HL-60 (cell line): ENCODE data around the gene NEK7.
"Not testable (repeated sequence)": the region's sequence is repeated elsewhere in the genome, so short reads cannot be mapped to it uniquely, and the experiment has no call there.

Experiments
- DNase-seq, 2 experiments: peaks; one replicate each; pipeline ENCODE4 v3.0.0-alpha.2; 2010 to 2020; ENCODE audit warnings: low read depth in 1 of 2, low spot score in 1 of 2
- H3K27ac ChIP-seq: fragments of 250-450 bp; sonication (Bioruptor Pico); replicated peaks from 2 replicates; pipeline ENCODE4 v1.5.1; 2020; ENCODE audit warnings: mild to moderate bottlenecking, moderate library complexity
- H3K27me3 ChIP-seq: fragments of 250-450 bp; sonication (Bioruptor Pico); 2 replicates; pipeline ENCODE4 v1.5.1; 2021; ENCODE audit warnings: mild to moderate bottlenecking, moderate library complexity; ENCODE audit not compliant: insufficient read depth, poor library complexity, severe bottlenecking
- H3K4me3 ChIP-seq: replicated peaks from 2 replicates; pipeline ENCODE4 v1.5.1; 2011; ENCODE audit warnings: mild to moderate bottlenecking, control low read depth, low read length; ENCODE audit not compliant: insufficient read depth
- CTCF ChIP-seq: IDR thresholded peaks from one replicate; pipeline ENCODE4 v1.5.1; 2011; ENCODE audit warnings: low read length, control low read depth, inconsistent platforms; ENCODE audit not compliant: insufficient read depth
- GABPA ChIP-seq: IDR thresholded peaks from 2 replicates; pipeline ENCODE4 v1.6.1; 2012; ENCODE audit warnings: low read depth
- POLR2AphosphoS5 ChIP-seq: IDR thresholded peaks from 2 replicates; pipeline ENCODE4 v1.6.1; 2012; ENCODE audit warnings: low read depth
- REST ChIP-seq: IDR thresholded peaks from 2 replicates; pipeline ENCODE4 v1.6.1; 2012; ENCODE audit warnings: low read depth; ENCODE audit not compliant: insufficient replicate concordance
- SPI1 ChIP-seq: IDR thresholded peaks from 2 replicates; pipeline ENCODE4 v1.6.1; 2012; ENCODE audit warnings: low read depth, mild to moderate bottlenecking, borderline replicate concordance

NEK7 gene

GRCh38 chr1:198212675-198213074 lies 55.9 kb downstream of the NEK7 start:
- DNase-seq, result peak; percentile 16 to 42
- TF ChIP-seq CTCF, result no peak
- no peak for TF ChIP-seq GABPA
- 0 out of 2 replicates have a peak, but pooled peaks have one; percentile 18 for TF ChIP-seq POLR2AphosphoS5
- TF ChIP-seq SPI1, result no peak
- no peak overlapping the region for H3K27ac ChIP-seq
- H3K4me3 ChIP-seq, result no peak overlapping the region
- no peaks in the 10 kb centered on the region for H3K27me3 ChIP-seq

GRCh38 chr1:198214924-198215323 lies 58.1 kb downstream of the NEK7 start:
- H3K4me3 ChIP-seq, result no peak overlapping the region
- no peak overlapping the region for H3K27ac ChIP-seq
- no peak for DNase-seq
- no peaks in the 10 kb centered on the region for H3K27me3 ChIP-seq
- TF ChIP-seq SPI1 (no peak), CTCF (no peak), POLR2AphosphoS5 (no peak), REST (no peak), GABPA (no peak)

GRCh38 chr1:198220428-198220827 lies 63.6 kb downstream of the NEK7 start:
- H3K4me3 ChIP-seq, result no peak overlapping the region
- no peak overlapping the region for H3K27ac ChIP-seq
- no peak for DNase-seq
- no peaks in the 10 kb centered on the region for H3K27me3 ChIP-seq
- no peak for TF ChIP-seq REST

- not testable (repeated sequence) for DNase-seq, H3K27ac ChIP-seq, H3K27me3 ChIP-seq, H3K4me3 ChIP-seq
These were observed 70.2 kb downstream of the NEK7 start for GRCh38 chr1:198227010-198227409.

GRCh38 chr1:198227454-198227853 lies 70.7 kb downstream of the NEK7 start:
- not testable (repeated sequence) for DNase-seq, H3K4me3 ChIP-seq, H3K27ac ChIP-seq, H3K27me3 ChIP-seq
